BLaER1 (cell line): ENCODE data around the gene NLRP10.

Experiments
- H3K27ac ChIP-seq: shearing (Covaris generic); formaldehyde crosslinking; 2 replicates; pipeline ENCODE4 v1.8.1; 2022
- H3K27me3 ChIP-seq: shearing (Covaris generic); formaldehyde crosslinking; 2 replicates; pipeline ENCODE4 v1.8.1; 2022
- H3K36me3 ChIP-seq: shearing (Covaris generic); formaldehyde crosslinking; 2 replicates; pipeline ENCODE4 v1.8.1; 2022
- H3K4me1 ChIP-seq: shearing (Covaris generic); formaldehyde crosslinking; 2 replicates; pipeline ENCODE4 v1.8.1; 2022
- H3K4me2 ChIP-seq: shearing (Covaris generic); formaldehyde crosslinking; 2 replicates; pipeline ENCODE4 v1.8.1; 2022
- H3K4me3 ChIP-seq: shearing (Covaris generic); formaldehyde crosslinking; 2 replicates; pipeline ENCODE4 v1.8.1; 2022
- H3K9ac ChIP-seq: shearing (Covaris generic); formaldehyde crosslinking; 2 replicates; pipeline ENCODE4 v1.8.1; 2022
- H3K9me3 ChIP-seq: shearing (Covaris generic); formaldehyde crosslinking; 2 replicates; pipeline ENCODE4 v1.8.1; 2022
- H4K20me1 ChIP-seq: shearing (Covaris generic); formaldehyde crosslinking; 2 replicates; pipeline ENCODE4 v1.8.1; 2022
- Cebpa-rat ChIP-seq: shearing (Covaris generic); IDR thresholded peaks from 2 replicates; pipeline ENCODE4 v1.8.1; 2022

The NLRP10 gene

DNA sequence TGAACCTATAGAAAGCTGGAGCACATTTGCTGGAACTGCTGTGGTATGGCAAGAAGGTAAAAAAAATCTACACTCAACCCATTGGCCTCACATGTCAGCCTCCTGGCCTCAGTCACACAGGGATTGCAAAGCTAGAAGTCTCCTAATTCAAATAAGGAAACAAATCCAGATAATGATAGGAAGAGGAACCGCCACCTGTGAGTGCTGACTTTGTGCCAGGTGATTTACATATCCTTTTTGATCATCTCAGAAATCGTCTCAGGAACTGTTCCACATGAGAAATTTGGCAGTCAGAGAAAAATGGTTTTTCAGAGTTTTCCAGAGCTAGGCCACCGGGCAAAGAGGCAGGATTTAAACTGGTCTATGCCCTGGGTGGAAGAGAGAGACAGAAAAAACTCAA is 986 bp downstream of the NLRP10 start:
- Histone ChIP-seq H3K4me3 (no peak overlapping the region), H3K9me3 (peaks cover 22% of the 10 kb centered on the region; the same call in 1 of the 2 replicates), H3K27ac (no peak overlapping the region), H3K9ac (no peak overlapping the region), H3K4me2 (peak overlapping the region; percentile 41), H3K27me3 (no peaks in the 10 kb centered on the region), H3K36me3 (no peaks in the 10 kb centered on the region), H3K4me1 (peaks cover 19% of the 10 kb centered on the region), H4K20me1 (no peaks in the 10 kb centered on the region)
- no peak for TF ChIP-seq Cebpa-rat

DNA sequence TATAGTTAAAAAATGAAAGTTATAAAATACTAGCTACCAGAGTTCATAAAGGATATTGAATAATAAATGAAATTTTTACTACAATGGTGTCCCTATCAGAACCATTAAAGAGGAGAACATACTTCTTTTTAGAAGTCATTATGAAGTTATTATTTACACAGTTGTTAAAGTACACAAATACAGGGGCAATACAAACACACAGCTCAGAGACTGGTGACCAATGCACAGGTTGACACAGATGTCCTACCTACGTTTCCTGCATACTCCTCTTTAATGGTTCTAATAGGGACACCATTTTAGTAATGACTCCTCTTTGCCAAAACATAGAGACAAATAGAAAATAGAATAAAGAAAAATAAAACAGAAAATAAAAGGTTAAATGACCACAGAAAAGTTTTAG is 10.1 kb downstream of the NLRP10 start:
- Histone ChIP-seq H3K9ac (no peak overlapping the region), H3K9me3 (0 out of 2 replicates have a peak, but pooled peaks cover 4% of the 10 kb centered on the region), H3K4me2 (no peak overlapping the region), H4K20me1 (no peaks in the 10 kb centered on the region), H3K36me3 (no peaks in the 10 kb centered on the region), H3K4me1 (no peaks in the 10 kb centered on the region), H3K27ac (no peak overlapping the region), H3K4me3 (no peak overlapping the region), H3K27me3 (no peaks in the 10 kb centered on the region)
- TF ChIP-seq Cebpa-rat: no peak

DNA sequence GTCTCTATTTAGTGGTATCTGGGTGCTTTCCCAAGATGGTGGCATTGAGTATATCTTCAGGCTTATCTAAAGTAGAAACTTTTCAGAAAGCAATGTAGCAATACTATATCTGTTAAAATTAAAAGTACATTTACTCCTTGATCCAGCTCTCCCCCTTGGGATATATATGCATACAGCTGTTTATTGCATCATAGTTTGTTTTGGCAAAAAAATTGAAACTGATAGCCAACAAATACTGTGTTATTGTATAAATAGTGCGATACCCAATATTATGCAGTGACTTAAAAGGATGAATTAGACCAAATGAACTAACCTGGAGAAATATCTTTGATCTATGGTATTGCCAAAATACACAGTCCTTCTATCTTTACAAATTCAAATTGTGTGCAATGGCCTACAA is 15.3 kb downstream of the NLRP10 start:
- H3K4me2 ChIP-seq: no peak overlapping the region
- no peak overlapping the region for H3K27ac ChIP-seq
- H3K36me3 ChIP-seq: no peaks in the 10 kb centered on the region
- no peaks in the 10 kb centered on the region for H4K20me1 ChIP-seq
- H3K4me3 ChIP-seq: no peak overlapping the region
- H3K9ac ChIP-seq: no peak overlapping the region
- TF ChIP-seq Cebpa-rat: no peak
- H3K27me3 ChIP-seq: no peaks in the 10 kb centered on the region
- peaks cover 6% of the 10 kb centered on the region for H3K9me3 ChIP-seq
- no peaks in the 10 kb centered on the region for H3K4me1 ChIP-seq

DNA sequence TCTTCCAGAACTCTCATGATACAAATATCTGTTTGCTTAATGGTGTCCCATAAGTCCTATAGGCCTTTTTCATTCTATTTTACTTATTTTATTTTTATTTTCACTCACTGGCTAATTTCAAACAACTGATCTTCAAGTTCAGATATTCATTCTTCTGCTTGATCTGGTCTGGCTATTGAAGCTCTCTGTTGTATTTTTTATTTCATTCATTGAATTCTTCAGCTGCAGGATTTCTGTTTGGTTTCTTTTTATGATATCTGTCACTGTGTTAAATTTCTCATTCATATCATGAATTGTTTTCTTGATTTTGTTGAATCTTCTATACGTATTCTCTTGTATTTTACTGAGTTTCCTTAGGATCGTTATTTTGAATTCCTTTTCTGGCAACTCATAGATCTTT is 21.1 kb downstream of the NLRP10 start:
- no peak for TF ChIP-seq Cebpa-rat
- Histone ChIP-seq H3K27ac (no peak overlapping the region), H3K27me3 (no peaks in the 10 kb centered on the region), H3K9me3 (peaks cover 26% of the 10 kb centered on the region), H3K9ac (no peak overlapping the region), H4K20me1 (no peaks in the 10 kb centered on the region), H3K4me1 (no peaks in the 10 kb centered on the region), H3K36me3 (no peaks in the 10 kb centered on the region), H3K4me3 (no peak overlapping the region), H3K4me2 (no peak overlapping the region)

DNA sequence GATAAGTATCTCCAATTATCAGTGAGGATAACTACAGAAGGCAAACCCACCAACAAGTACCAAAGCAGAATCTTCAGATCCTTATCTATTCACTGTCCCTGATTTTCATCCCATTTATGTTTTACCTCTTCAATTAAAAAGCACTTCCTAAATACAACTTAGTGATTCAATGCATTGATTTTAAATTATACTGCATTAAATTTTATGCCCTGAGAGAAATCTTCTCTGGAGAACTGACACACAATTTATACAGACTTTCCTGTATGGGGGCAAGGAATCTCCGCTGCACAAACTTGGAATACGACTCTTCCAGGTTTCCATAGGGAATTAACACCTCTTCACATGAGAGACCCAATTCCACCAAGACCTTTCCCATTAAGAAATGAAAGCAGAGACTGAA is 23.6 kb downstream of the NLRP10 start, which contains the start of gene OR10A3:
OR10A3 (minus strand) TSS at position 101 of the 400 bp plus-strand sequence. CDS start 2,188 bp downstream, outside the sequence.
- Histone ChIP-seq H3K27me3 (no peaks in the 10 kb centered on the region), H3K9ac (no peak within 1 kb of the TSS), H3K36me3 (no peaks in the 10 kb centered on the region), H3K4me2 (no peak within 1 kb of the TSS), H3K4me3 (no peak within 1 kb of the TSS), H3K9me3 (peaks cover 26% of the 10 kb centered on the region), H4K20me1 (no peaks in the 10 kb centered on the region), H3K4me1 (no peaks in the 10 kb centered on the region), H3K27ac (no peak within 1 kb of the TSS)
- no peak for TF ChIP-seq Cebpa-rat

DNA sequence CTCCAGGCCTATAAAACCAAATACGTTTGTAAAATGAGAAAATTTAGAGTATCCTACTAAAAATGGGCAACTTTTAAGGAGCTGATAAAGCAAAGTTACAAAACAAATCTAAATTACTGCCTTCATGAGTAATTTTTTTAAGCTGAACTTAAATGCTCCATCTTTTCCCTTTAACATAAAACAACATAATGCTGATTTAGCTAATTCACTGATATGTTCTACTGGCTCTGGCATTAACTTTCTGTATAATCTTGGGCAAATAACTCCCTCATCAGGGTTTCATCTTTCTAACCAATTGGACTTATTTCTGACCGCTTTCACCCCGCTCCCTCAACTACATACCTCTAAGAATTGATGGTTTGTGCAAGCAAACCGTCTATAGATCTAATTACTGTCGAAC is 24.1 kb downstream of the NLRP10 start:
- H3K27me3 ChIP-seq: no peaks in the 10 kb centered on the region
- no peaks in the 10 kb centered on the region for H3K4me1 ChIP-seq
- TF ChIP-seq Cebpa-rat: no peak
- no peak overlapping the region for H3K4me2 ChIP-seq
- H4K20me1 ChIP-seq: no peaks in the 10 kb centered on the region
- no peak overlapping the region for H3K9ac ChIP-seq
- H3K4me3 ChIP-seq: no peak overlapping the region
- no peak overlapping the region for H3K27ac ChIP-seq
- peaks cover 26% of the 10 kb centered on the region for H3K9me3 ChIP-seq
- H3K36me3 ChIP-seq: no peaks in the 10 kb centered on the region

DNA sequence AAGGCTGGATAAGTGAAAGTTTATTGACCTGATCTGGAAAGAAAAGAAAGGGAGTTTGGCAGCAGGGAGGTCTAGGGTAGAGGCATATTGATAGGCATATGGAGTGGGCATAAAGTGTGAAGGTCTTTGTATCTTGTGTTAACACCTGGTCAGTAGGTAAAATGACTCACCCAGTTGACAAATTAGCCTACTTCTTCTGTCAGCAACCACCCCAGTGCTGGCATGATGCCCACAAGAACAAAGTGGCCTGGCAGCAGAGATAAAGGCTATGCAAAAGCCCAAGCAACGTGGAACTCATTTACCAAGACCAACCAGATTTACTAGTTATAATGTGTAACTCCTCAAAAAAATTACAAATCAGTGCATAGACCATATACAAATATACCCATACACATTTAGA is 28.6 kb downstream of the NLRP10 start:
- H3K9ac ChIP-seq: no peak overlapping the region
- H3K27me3 ChIP-seq: no peaks in the 10 kb centered on the region
- TF ChIP-seq Cebpa-rat: no peak
- no peak overlapping the region for H3K27ac ChIP-seq
- H3K4me2 ChIP-seq: no peak overlapping the region
- no peaks in the 10 kb centered on the region for H4K20me1 ChIP-seq
- H3K9me3 ChIP-seq: no peaks in the 10 kb centered on the region
- no peak overlapping the region for H3K4me3 ChIP-seq
- no peaks in the 10 kb centered on the region for H3K36me3 ChIP-seq
- H3K4me1 ChIP-seq: no peaks in the 10 kb centered on the region

DNA sequence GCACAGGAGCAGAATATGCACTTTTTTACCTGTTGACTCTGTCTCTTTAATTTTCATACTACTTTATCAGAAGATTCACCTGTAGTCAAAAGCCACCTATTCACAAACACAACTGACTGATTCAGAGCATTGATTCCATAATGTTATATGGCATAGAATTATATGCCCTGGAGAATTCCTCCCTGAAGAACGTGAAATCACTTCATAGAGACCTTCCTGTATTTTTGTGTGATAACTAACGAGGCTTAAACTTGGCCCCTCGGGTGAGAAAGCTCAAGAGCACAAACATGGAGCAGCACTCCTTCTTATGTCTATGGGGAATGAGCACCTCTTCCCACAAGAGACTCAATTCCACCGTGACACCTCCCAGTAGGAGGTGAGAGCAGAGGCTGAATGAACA is 34.1 kb downstream of the NLRP10 start, which contains the start of gene OR10A6:
OR10A6 (minus strand) TSS at position 101 of the 400 bp plus-strand sequence. CDS start 2,606 bp downstream, outside the sequence.
- no peak within 1 kb of the TSS for H3K9ac ChIP-seq
- no peak within 1 kb of the TSS for H3K4me2 ChIP-seq
- H3K4me3 ChIP-seq: no peak within 1 kb of the TSS
- no peak within 1 kb of the TSS for H3K27ac ChIP-seq
- H3K9me3 ChIP-seq: peaks cover 3% of the 10 kb centered on the region
- TF ChIP-seq Cebpa-rat: no peak
- H3K36me3 ChIP-seq: no peaks in the 10 kb centered on the region
- H4K20me1 ChIP-seq: no peaks in the 10 kb centered on the region
- H3K4me1 ChIP-seq: no peaks in the 10 kb centered on the region
- no peaks in the 10 kb centered on the region for H3K27me3 ChIP-seq

DNA sequence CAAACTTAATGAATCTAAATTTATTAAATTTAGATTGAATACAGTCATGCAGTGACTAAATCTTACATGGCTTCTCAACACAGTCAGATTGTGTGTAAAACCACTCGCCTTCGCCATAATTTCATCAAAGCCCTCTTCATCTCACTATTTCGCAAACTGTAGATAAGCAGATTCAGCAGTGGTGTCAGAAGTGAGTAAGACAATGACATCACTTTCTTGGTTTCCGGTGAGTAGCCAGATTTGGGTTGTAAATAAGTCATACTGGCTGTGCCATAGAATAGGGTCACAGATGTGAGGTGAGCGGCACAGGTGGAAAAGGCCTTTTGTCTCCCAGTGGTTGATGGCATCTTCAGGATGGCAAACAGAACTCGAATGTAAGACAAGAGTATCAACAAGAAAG is 37.6 kb downstream of the NLRP10 start:
- TF ChIP-seq Cebpa-rat: no peak
- Histone ChIP-seq H3K27ac (no peak overlapping the region), H3K9me3 (peaks cover 10% of the 10 kb centered on the region), H3K9ac (no peak overlapping the region), H3K27me3 (no peaks in the 10 kb centered on the region), H3K36me3 (no peaks in the 10 kb centered on the region), H3K4me2 (no peak overlapping the region), H4K20me1 (no peaks in the 10 kb centered on the region), H3K4me3 (no peak overlapping the region), H3K4me1 (no peaks in the 10 kb centered on the region)

DNA sequence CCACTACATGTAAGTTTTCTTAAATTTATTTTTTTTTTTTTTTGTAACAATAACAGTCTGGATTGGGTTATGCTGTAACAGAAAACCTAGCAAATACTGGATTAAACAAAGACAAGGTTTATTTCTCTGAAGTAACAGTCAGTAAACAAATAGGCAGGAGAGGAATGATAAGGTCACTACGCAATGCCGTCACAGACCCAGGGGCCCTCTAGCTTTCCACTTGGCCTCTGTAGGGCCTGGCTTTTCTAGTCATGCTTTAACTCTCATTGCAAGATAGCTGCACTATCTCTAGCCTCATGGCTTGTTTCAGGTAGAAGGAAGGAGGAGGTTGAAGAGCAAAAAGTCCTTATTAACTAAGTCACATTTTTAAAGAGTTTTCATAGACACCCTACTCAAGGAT is 40.7 kb downstream of the NLRP10 start:
- no peak for TF ChIP-seq Cebpa-rat
- Histone ChIP-seq H4K20me1 (no peaks in the 10 kb centered on the region), H3K9me3 (peaks cover 10% of the 10 kb centered on the region), H3K4me3 (no peak overlapping the region), H3K4me1 (no peaks in the 10 kb centered on the region), H3K4me2 (no peak overlapping the region), H3K27ac (no peak overlapping the region), H3K36me3 (no peaks in the 10 kb centered on the region), H3K27me3 (no peaks in the 10 kb centered on the region), H3K9ac (no peak overlapping the region)

DNA sequence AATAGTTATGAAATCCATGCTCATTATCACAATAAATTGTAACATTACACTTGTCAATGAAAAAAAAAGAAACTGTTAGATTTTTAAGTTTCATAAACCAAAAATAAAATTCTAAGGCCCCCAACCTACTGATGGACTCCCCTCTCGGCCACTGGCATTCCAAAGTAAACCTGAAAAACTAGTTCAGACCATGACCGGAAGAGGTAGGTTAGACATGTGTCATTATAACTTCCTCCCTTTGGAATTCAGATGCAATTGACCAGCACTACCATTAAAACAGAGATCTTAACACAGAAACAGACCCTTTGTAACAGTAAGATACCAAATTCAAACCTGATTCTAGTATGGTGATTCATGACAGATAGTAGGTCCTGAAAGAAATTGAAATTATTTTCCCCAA is 47.1 kb downstream of the NLRP10 start:
- no peak overlapping the region for H3K9ac ChIP-seq
- no peak overlapping the region for H3K27ac ChIP-seq
- no peaks in the 10 kb centered on the region for H3K36me3 ChIP-seq
- no peaks in the 10 kb centered on the region for H3K4me1 ChIP-seq
- H3K4me3 ChIP-seq: no peak overlapping the region
- H3K4me2 ChIP-seq: no peak overlapping the region
- H3K27me3 ChIP-seq: no peaks in the 10 kb centered on the region
- TF ChIP-seq Cebpa-rat: no peak
- no peaks in the 10 kb centered on the region for H3K9me3 ChIP-seq
- H4K20me1 ChIP-seq: no peaks in the 10 kb centered on the region
